Psoas muscle (tissue), 8 donors: ENCODE data around the gene CYP1B1. TPM values are rescaled to one million over a fixed set of nuclear protein-coding genes. Genes with fewer than 3 reads are reported as not detected.

ENCODE experiments used
- ATAC-seq, 4 donors: fragments of 200-7000 bp; cut with Tn5 transposase; one replicate each; pipeline ENCODE4 v1.9.1; 2020; ENCODE audit warnings: moderate library complexity in 3 of 4, mild to moderate bottlenecking in 2 of 4
- DNase-seq, 2 donors: peaks; one replicate each; pipeline ENCODE4 v3.0.0-alpha.2; 2020
- H3K27ac ChIP-seq: fragments of 200-600 bp; one replicate; pipeline ENCODE4 v1.8.0; 2022
- H3K27me3 ChIP-seq, 3 donors: fragments of 200-600 bp in 1 of 3; one replicate each; pipeline versions ENCODE4 v1.6.1 to v1.8.0; 2013 to 2022; ENCODE audit warnings: low read length in 2 of 3, mild to moderate bottlenecking in 2 of 3, moderate library complexity in 1 of 3; ENCODE audit not compliant: insufficient read depth in 3 of 3
- H3K36me3 ChIP-seq, 2 donors: fragments of 200-600 bp in 1 of 2; one replicate each; pipeline versions ENCODE4 v1.6.1 to v1.8.0; 2013 to 2022; ENCODE audit warnings: low read depth in 1 of 2, mild to moderate bottlenecking in 1 of 2, moderate library complexity in 1 of 2; ENCODE audit not compliant: insufficient read depth in 1 of 2
- H3K4me1 ChIP-seq: fragments of 200-600 bp; one replicate; pipeline ENCODE4 v1.8.0; 2022
- H3K4me3 ChIP-seq: fragments of 200-600 bp; one replicate; pipeline ENCODE4 v1.8.0; 2022; ENCODE audit warnings: mild to moderate bottlenecking
- H3K9me3 ChIP-seq: fragments of 200-600 bp; one replicate; pipeline ENCODE4 v1.8.0; 2022
- CTCF ChIP-seq: fragments of 200-600 bp; IDR thresholded peaks from one replicate; pipeline ENCODE4 v1.8.0; 2022; ENCODE audit warnings: antibody characterized with exemption
- whole genome bisulfite sequencing, 3 donors: extraction: QIAGEN DNeasy Blood & Tissue Kit; methylation state at CpG; one replicate each; pipeline versions ENCODE4 v1.1.6 to v1.1.7; 2013; 5-methylcytosine and 5-hydroxymethylcytosine counted together
- intact Hi-C, 2 donors: fragments of 100-400 bp; cut with DNase I; formaldehyde crosslinking; loops; one replicate each; pipeline versions ENCODE4 v1.11.0 to v1.14.2; 2022
- polyA plus RNA-seq, 3 donors: library from polyadenylated mRNA; stranded (reverse); fragments of 200-250 nt; gene quantifications; one replicate each; pipeline ENCODE4 v1.2.3, GENCODE V29; 2013
- total RNA-seq, 4 donors: library from RNA; stranded (reverse); fragmentation: NEBNext Ultra II Directional in 2 of 4; extraction: Animal tissue kit (Norgen Biotek cat#: 25700) in 2 of 4; gene quantifications; one replicate each; pipeline versions ENCODE4 v1.2.1 to v1.2.4, GENCODE V29; 2021 to 2023
- donor health status: healthy with polysubstance abuse.
- donor health status: DM: no; HTN: no; CAD: no; lungs with moderate emphysema.
- donor health status: Bipolar disorder and iron deficiency.
- donor health status: healthy.
- donor health status: DM: yes; HTN: yes; CAD: no.
- donor health status: DM: no; HTN: no; CAD: no.
- donor health status: DM: no; HTN: no; CAD: no.
- donor health status: DM: yes; HTN: yes; CAD: no.

CYP1B1 gene
- total and polyA plus RNA-seq, 7 donors: 1.1 to 53.1 (median 6.8) TPM

- no peak for TF ChIP-seq CTCF
- Histone ChIP-seq H3K27ac (no peak overlapping the region), H3K27me3 (no peaks in the 10 kb centered on the region), H3K36me3 (no peaks in the 10 kb centered on the region), H3K4me1 (no peaks in the 10 kb centered on the region), H3K4me3 (no peak overlapping the region), H3K9me3 (no peaks in the 10 kb centered on the region)
- DNase-seq (no peak), ATAC-seq (no peak)
- intact Hi-C loops: no loop called here
- 60 to 75% (median 73%) methylated on average over 2 of the region's 2 CpGs for WGBS, 3 donors
These were observed 45.5 kb upstream of the CYP1B1 start for GRCh38 chr2:38121481-38121880.

GRCh38 chr2:38120829-38121228, 44.9 kb upstream of the CYP1B1 start:
- DNase-seq (no peak), ATAC-seq (no peak)
- no peak overlapping the region for H3K27ac ChIP-seq
- no peak for TF ChIP-seq CTCF
- intact Hi-C loops: no loop called here
- WGBS, 3 donors: 87% methylated on average over 5 of the region's 5 CpGs
- H3K4me1 ChIP-seq: no peaks in the 10 kb centered on the region
- H3K27me3 ChIP-seq: no peaks in the 10 kb centered on the region
- no peak overlapping the region for H3K4me3 ChIP-seq
- no peaks in the 10 kb centered on the region for H3K36me3 ChIP-seq
- H3K9me3 ChIP-seq: no peaks in the 10 kb centered on the region

- intact Hi-C loops: no loop called here
- Histone ChIP-seq H3K4me3 (no peak overlapping the region), H3K9me3 (no peaks in the 10 kb centered on the region), H3K27ac (no peak overlapping the region), H3K36me3 (no peaks in the 10 kb centered on the region), H3K4me1 (no peaks in the 10 kb centered on the region), H3K27me3 (no peaks in the 10 kb centered on the region)
- DNase-seq: no peak
- no peak for ATAC-seq
- TF ChIP-seq CTCF: no peak
- 86 to 90% (median 87%) methylated on average over 2 of the region's 2 CpGs for WGBS, 3 donors
These were observed 44.3 kb upstream of the CYP1B1 start for GRCh38 chr2:38120264-38120592.

GRCh38 chr2:38116762-38117161, 40.8 kb upstream of the CYP1B1 start:
- TF ChIP-seq CTCF: no peak
- Histone ChIP-seq H3K27me3 (no peaks in the 10 kb centered on the region), H3K4me3 (no peak overlapping the region), H3K4me1 (no peaks in the 10 kb centered on the region), H3K9me3 (no peaks in the 10 kb centered on the region), H3K36me3 (no peaks in the 10 kb centered on the region), H3K27ac (no peak overlapping the region)
- ATAC-seq: peak in 1 of 4 donors; percentile 70
- 75 to 88% (median 80%) methylated on average over 3 of the region's 3 CpGs for WGBS, 3 donors
- intact Hi-C loops: loop anchor here in 1 of 2 donors (5.0 kb wide), 1 partner anchor 134 kb away; no protein-coding TSS in a partner anchor
- DNase-seq: no peak
